ENCODE results near the gene TRAIP.
"Not testable (repeated sequence)": the region's sequence is repeated elsewhere in the genome, so short reads cannot be mapped to it uniquely, and the experiment has no call there.

The TRAIP gene, protein sequence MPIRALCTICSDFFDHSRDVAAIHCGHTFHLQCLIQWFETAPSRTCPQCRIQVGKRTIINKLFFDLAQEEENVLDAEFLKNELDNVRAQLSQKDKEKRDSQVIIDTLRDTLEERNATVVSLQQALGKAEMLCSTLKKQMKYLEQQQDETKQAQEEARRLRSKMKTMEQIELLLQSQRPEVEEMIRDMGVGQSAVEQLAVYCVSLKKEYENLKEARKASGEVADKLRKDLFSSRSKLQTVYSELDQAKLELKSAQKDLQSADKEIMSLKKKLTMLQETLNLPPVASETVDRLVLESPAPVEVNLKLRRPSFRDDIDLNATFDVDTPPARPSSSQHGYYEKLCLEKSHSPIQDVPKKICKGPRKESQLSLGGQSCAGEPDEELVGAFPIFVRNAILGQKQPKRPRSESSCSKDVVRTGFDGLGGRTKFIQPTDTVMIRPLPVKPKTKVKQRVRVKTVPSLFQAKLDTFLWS

DNA sequence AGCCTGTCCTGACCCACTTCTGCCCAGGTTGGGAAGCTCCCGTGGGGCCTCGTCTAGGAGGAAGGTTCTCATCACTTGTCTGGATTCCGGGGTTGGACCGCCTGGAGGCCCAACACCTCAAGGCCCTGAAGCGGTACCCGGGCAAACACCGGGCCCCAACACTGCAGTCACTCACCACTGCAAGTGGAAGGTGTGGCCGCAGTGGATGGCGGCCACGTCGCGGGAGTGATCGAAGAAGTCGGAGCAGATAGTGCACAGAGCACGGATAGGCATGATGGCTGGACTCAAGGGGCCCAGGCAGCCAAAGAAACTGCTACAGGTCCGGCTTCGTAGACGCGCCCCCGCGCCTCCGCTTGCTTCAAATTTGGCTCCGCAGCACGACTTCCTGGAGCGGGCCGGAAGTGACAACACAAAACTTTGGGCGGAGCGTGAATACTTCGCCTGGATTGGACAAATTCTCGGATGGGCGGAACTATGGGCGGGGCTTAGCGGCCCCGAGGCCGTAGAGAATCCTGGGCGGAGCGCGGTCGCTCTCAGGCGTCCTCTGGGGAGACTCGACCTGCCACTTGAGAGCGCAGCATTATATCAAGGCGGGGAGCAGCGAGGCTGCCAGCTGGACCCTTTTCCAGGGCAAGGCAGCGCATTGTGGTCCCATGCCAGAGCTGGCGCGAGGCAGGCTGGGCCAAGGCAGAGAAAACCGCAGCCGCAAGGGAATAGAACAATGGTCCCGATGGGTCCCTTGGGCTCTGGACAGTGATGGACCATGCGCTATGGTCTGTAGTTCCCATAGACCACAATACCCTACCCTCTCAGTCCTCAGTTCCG, at the start of gene TRAIP:
TSS of gene TRAIP (minus strand) at position 384 of the 825 bp plus-strand sequence. CDS start at position 273, 111 bp downstream.
- in situ Hi-C loops (cut with MboI; ENCODE audit: low sequenced_read_pairs), result no loop called here

DNA sequence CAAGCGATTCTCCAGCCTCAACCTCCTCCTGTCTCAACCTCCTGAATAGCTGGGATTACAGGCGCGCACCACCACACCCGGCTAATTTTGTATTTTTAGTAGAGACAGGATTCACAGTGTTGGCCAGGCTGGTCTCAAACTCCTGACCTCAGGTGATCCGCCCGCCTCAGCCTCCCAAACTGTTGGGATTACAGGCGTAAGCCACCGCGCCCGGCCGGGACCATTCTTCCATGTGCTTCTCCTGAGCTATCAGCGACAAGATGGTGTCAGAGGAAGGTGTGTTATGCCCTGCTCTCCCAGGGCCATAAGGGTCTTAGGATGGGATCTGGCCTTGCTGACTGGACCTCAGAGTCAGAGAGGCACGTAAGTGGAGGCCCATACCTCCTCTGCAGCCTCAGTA, 48.1 kb upstream of the TRAIP start:
- in situ Hi-C loops (cut with MboI; ENCODE audit: low sequenced_read_pairs), result not testable (repeated sequence)

DNA sequence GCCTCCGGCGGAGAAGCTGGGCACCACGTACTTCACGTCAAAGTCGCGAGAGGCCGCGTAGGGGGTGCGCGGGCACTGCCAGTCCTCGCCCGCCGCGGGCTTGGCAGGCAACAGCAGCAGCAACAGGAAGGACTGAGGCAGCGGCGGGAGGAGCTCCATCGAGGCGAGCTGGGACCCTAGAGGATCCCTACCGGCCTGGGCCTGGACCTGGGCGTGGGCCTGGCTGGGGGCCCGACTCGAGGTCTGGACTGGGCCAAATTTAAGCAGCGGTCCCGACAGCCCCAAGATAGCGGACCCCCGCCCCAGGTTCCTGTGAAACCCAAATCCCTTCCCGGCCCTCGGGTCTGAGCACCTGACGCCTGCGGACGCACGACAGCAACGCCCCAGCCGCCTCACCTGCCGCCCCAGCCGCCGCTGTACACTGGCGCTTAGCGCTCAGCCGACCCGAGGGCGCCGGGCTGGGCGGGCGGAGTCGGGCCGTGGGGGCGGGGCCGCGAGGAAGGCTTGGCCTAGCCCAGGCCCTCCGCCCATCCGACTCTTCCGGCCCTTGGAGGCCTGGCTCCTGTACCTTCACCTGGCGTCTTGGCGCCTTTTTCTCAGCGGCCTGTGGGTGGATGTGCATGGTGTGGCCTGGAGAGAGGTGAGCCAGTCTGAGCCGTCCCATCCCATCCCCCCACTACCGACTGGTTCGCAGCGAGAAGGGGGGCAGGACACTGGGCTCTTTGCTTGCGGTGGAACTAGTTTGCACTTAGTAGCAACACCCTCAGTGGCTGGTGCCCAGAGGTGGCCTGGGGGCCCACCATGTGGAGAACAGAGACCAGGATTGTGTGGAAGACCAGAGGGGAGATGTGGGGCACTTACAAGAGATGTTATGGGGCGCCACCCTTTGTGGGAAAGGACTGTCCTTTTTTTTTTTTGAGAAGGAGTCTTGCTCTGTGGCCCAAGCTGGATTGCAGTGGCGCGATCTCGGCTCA, 47.4 kb upstream of the TRAIP start, which contains the start of gene MST1R:
TSS of gene MST1R (minus strand) at position 423 of the 974 bp plus-strand sequence. CDS start at position 159, 264 bp downstream.
- in situ Hi-C loops (cut with MboI; ENCODE audit: low sequenced_read_pairs), result no loop called here

DNA sequence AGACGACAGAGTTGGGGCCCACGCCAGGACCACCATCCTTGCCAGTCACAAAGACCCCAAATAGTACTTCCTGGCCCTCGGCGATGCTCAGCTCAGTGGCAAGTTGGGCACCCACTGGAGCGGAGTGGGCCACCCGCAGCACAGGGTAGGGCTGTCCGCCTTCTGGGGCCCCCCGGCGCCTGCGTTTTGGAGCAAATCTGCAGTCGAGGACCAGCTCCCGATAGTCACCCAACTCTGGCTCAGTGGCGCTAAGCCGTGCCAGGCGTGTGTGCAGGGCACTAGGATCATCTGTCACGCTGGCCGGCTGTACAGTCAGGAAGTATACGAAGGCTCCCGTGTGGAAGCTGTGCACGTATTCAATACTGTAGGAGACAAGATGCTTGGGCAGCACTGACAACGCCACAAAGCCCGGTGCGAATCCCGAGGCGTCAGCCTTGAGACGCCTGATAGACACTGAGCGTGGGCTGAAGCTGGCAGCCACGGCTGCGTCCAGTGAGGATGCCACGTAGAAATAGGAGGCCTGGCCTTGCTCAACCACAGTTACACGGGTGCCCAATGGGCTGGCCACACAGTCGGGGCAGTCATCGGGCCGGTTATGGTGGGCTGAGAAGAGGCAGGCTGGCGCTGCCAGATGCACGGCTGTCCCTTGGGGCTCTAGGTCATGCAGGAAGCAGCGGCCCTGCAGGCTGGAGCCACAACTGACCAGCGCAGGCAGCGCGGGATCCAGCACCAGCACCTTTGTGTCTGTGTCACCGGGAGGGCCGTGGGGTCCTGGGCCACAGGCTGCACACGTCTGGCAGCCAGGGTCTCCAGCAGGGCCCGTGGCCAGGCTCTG, 46.4 kb upstream of the TRAIP start:
- in situ Hi-C loops (cut with MboI; ENCODE audit: low sequenced_read_pairs), result no loop called here

DNA sequence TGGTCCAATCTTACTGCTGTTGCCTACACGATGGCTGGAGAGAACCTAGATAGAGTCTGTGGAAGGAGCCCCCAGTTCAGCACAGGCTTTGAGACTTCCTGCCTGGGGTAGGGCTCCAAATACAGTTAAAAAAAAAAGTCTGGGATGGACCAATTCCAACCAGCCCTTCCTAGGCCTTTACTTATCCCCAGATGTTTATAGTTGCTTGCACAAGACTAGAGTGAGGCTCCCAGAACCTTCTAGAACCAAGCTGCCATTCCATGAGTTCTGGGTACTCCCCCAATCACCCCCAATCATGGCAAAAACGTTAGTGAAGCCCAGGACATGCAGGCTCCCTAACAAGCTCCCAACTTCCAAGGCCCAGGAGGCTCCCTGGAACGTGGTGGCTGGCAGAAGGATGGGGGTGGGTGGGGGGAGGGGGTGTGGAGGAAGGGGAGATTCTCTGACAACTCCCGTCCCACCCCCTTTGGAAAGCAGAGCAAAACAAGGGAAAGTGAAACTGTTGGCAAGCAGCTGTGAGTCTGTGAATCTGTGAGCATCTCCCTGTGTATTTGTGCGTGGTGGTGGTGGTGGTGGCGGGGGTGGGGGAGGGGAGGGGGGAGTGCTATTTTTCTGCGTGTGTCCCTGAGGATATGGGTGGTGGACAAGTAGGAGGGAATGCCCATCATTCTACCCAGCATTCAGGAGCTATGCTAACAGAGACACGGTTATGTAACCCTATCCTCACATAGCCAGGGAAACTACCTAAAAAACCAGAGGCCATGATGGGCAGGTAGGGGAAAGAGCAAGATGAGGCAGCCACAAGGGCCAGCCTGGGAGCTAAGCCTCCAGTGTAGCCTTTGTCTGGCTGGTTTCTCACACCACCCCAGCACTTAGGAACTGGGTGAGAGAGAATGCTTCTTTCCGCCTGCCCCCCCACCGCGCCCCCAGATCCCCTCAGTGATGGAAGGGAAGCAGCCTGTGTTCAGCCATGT, 45.3 kb upstream of the TRAIP start:
- in situ Hi-C loops (cut with MboI; ENCODE audit: low sequenced_read_pairs), result no loop called here

DNA sequence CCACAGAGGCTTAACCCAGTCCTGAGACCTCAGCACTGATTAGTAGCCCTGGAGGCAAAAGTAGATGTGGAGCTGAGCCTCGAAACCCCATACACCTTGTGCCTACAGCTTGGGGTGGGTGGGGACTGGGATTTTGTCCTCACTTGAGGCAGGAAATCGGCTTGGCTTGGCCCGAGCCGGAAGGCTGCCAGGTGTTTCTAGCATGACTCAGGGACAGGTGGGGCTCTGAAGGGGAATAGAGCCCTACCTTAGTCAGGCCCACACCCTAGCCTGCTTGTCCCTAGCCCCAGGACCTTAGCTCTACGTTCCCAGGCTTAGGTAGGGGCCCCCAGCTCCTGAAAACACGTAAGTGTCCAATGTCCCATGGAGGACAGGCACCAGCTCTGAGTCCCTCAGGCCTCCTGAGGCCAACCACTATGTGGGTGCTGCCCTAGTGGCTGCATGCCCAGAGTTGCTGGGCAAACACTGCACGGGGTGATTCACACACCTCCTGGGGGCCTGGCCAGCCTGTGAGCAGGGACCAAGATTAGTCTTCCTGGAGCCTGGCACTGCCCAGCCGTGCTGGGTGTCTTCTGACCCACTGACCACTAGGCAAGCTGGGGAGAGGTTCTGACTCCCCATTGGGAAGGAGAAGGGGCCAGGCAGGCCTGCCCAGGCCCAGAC, 44.3 kb upstream of the TRAIP start:
- in situ Hi-C loops (cut with MboI; ENCODE audit: low sequenced_read_pairs), result no loop called here

DNA sequence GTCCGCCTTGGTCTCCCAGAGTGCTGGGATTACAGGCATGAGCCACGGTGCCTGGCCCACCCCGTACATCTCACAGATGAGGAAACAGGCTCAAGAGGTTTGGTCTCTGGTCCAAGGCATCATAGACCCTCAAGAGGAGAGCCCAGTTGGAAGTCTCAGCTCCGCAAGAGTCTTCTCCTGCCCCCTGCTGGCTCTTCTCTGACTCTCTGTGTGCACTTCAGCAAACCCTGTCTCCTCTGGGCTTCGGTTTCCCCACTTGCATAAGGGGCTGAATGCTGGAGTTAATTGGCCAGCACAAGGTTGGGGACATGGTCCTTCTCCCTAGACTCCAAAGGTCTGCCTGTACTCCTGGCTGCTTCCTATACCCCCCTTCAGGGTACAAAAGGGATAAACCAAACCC, 43.5 kb upstream of the TRAIP start:
- in situ Hi-C loops (cut with MboI; ENCODE audit: low sequenced_read_pairs), result no loop called here

DNA sequence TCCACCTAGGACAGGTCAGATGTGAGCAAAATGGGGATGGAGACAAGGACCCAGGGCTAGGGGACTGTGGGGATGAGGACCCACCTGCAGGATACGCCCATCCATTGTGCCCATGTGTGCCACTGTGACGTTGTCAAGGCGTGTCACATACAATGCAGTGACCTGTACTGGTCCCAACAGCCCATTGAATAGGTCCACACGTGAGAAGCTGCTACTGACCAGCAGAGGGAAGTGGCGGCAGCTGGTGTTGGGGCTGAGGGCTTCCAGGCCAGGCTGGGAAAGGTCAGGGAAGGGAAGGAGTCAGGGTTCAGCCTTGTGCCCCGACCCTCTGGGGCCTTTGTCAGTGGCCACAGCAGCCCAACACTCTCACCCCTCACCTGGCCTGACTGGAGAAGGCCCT, 42.6 kb upstream of the TRAIP start:
- in situ Hi-C loops (cut with MboI; ENCODE audit: low sequenced_read_pairs), result no loop called here

DNA sequence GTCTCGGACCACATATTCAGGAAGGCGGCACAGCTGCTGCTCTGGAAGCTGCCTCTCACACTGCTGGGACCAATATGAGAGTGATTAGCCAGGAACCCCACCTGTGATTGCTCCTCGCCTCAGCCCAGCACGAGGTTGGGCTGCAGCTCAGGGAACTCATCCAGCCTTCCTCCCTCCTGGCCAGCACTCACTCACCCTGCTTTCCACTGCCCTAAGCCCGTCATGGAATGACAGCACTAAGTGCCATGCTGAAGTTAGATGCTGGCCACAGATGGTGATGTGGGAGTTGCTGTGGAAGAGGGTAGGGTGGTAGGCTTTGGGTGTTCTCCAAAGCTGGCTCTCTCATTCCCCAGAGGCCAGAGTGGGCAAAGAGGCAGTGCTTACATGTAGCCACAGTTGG, 40.0 kb upstream of the TRAIP start:
- in situ Hi-C loops (cut with MboI; ENCODE audit: low sequenced_read_pairs), result no loop called here

DNA sequence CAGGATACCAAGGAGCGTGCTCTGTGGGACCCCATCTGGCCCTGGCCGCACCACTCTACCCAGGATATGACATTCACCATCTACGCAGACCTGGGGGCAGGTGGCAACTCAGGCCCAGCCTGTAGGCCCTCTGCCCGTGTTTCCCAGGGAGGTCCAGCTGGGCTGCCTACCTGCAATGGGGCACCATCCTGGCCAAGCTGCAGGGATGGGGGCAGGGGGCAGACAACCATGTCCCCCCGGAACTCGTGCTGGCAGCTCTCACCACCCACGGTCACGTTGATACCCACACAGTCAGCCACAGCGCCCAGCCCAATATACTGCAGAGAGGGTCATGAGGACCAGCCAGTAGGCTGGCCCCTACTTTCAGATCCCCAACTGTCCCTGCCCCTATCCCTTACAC, 39.4 kb upstream of the TRAIP start:
- in situ Hi-C loops (cut with MboI; ENCODE audit: low sequenced_read_pairs), result no loop called here

DNA sequence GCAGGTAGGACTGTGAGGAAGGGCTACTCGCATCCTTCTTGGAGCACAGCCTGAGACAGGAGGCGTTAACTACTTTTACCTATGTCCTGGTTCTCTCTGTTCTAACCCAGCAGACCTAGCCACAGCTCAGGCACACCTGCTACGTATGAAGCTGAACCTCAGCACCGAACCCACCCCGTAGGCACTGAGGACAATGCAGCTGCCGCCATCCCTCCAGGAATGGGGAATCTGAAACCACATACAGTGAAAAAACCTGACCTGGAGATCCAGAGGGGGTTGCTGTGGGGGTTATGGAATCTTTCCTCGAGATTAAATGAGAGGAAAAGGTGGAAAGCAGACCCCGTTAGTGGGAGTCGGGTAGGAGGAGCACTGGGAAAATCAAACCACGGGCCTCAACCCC, 32.9 kb upstream of the TRAIP start:
- in situ Hi-C loops (cut with MboI; ENCODE audit: low sequenced_read_pairs), result no loop called here

DNA sequence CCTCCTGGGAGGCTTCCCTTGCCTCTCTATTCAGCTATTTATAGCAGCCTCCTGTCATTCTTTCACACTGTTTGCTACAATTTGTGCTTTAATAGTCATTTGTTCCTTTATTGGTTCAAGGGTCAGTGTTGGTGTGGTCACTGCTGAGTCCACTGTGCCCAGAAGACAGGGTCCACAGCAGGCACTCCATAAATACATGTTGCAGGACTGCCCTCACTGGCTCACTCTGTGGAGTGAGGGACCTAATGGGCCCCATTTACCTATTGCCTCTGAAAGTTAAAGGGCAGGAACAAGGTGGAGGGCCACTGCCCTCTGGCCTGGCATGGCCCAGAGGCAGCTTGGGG, 30.5 kb upstream of the TRAIP start:
- in situ Hi-C loops (cut with MboI; ENCODE audit: low sequenced_read_pairs), result no loop called here

DNA sequence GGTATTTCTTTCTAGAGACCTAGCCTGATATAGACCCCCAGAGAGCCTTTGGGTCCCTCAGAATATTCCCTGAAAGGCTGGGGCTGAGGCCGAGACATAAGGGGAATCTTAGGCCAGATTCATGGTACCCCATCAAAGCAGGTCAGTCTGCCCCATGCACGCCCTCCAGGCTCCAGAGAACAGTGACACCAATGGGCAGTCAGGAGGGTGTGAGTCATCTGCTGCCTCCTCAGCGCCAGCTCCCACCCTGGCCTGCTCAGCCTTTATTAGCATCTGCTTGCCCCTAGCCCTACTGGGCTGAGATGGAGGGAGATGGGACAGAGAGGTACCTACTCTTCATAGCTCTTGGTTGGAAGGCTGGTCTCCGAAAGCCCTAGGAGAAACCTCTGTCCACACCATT, 27.6 kb upstream of the TRAIP start:
- in situ Hi-C loops (cut with MboI; ENCODE audit: low sequenced_read_pairs), result no loop called here

DNA sequence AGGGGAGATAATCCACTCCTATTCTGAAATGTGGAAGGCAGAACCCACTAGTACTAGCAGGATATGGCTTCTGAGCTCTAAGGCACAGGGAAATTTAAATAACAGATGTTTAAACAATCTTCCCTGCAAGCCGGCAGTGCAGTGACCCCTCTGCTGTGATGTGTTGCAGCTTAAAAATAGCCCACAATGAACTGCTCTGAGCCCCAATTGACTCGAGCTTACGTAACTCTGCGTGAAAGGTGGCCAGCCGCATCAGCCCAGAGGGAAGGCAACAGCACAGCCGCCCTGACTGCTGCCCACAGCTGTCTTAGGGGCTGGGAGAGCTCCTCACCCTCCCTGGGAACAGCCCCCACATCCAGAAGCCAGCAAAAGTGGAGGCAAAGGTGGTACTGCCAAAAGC, 25.8 kb upstream of the TRAIP start:
- in situ Hi-C loops (cut with MboI; ENCODE audit: low sequenced_read_pairs), result no loop called here

DNA sequence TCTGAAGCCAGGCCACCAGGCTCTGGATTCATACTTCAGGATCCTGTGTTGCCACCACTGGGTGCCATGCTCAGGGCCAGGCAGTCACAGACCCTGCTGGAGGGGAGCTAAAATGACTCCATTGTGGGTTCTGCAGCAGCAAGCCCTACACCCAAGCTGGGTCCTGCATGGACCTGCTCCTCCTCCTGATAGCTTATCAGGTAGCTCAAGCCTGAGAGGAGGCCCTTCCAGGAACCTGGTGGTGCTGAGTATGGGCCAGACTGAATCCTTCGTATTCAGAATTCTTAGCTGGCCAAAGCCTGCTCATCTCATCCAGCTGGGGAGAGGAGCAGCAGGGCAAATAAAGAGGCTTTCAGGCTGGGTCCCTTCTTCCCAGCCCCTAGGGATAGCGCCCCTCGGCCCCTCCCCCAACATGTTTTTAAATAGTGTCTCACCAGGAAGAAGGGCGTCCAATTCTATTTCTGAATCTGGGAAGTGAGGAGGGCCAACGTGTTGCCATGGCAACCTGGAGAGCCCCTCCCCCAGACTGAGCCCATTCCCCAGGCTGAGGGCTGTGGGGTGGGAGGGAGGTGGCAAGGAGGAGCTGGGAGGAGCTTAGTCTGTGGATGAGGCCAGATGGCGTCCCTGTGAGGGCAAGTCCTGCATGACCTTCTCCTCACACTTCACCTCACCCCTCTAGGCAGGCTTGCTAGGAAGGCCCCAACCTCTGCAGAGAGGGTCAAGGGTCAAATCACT, 24.4 kb upstream of the TRAIP start:
- in situ Hi-C loops (cut with MboI; ENCODE audit: low sequenced_read_pairs), result no loop called here

DNA sequence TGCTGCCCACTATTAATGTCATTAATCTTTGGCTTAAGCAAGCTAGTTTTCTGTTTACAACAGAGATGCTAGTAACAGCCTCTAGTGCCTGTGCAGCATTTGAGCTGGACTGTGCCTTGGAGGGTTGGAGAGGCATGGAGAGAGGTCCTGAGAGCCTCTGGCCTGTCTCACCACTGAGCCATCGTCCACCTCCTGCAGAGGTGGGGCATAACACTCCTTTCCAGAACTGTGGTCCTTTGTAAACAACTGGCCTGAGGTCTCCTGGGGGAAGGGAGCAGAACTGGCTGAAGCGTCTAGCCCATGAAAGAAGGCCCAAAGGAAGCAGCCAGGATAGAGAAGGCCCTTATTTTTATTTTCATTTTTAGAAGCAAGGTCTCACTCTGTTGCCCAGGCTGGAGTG, 23.4 kb upstream of the TRAIP start:
- in situ Hi-C loops (cut with MboI; ENCODE audit: low sequenced_read_pairs), result no loop called here

DNA sequence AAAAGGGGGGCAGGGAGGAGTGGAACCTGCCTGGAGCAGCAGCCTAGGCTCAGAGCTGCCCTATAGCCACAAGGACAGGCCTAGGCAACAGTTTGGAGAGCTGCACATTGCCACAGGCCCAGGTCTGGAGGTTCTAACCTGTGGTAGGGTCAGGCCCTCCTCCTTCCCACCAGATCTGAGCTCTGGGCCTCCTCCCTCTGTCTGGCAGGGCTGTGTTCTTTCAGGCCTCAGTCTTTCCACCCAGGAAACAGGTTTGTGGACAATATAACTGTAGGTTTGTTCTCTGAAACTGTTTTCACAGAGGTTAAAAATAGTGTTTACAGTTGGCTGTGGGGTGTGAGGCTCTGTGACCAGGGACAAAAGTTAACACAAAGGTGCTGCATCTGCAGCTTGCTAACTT, 22.3 kb upstream of the TRAIP start:
- in situ Hi-C loops (cut with MboI; ENCODE audit: low sequenced_read_pairs), result no loop called here

DNA sequence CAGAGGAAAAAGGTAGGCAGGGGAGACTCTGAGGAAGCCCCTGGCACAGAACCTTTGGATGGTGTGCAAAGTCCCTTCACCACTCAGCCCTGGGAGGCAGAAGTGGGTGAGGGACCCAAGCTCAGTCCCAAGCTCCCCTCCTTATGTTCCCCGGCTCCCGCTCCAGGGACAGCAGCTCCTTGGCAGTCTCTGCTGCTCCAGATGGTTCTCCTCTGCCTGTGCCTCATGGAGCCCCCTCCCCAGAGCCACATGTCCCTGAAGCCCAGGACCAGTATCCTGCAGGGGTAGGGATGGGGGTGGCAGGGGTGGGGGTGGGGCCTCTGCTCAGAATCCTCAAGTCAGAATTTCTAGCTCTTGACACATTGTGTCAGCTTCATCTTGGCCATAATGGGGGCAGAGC, 21.4 kb upstream of the TRAIP start:
- in situ Hi-C loops (cut with MboI; ENCODE audit: low sequenced_read_pairs), result no loop called here
